Muscle layer of duodenum (tissue), 2 donors: Measurements from ENCODE around the gene PSMB5.
A peak's percentile ranks its signal among the peaks of the same experiment; 100 is the strongest.

Source experiments
- H3K27ac ChIP-seq: one replicate; pipeline ENCODE4 v1.7.0; 2013; ENCODE audit warnings: mild to moderate bottlenecking, low read length
- H3K27me3 ChIP-seq: one replicate; pipeline ENCODE4 v1.7.0; 2013; ENCODE audit warnings: low read depth, mild to moderate bottlenecking, control low read depth, low read length
- H3K36me3 ChIP-seq, 2 donors: one replicate each; pipeline ENCODE4 v1.7.0; 2013; ENCODE audit warnings: low read length in 2 of 2, control low read depth in 1 of 2, mild to moderate bottlenecking in 1 of 2; ENCODE audit not compliant: insufficient read depth in 2 of 2, control insufficient read depth in 1 of 2
- H3K4me1 ChIP-seq, 2 donors: one replicate each; pipeline ENCODE4 v1.7.0; 2013; ENCODE audit warnings: low read length in 2 of 2, mild to moderate bottlenecking in 2 of 2, control low read depth in 1 of 2, moderate library complexity in 1 of 2; ENCODE audit not compliant: insufficient read depth in 2 of 2, control insufficient read depth in 1 of 2
- H3K4me3 ChIP-seq, 2 donors: one replicate each; pipeline ENCODE4 v1.7.0; 2013; ENCODE audit warnings: low read length in 2 of 2, low read depth in 1 of 2, mild to moderate bottlenecking in 1 of 2
- H3K9me3 ChIP-seq, 2 donors: one replicate each; pipeline ENCODE4 v1.7.0; 2013; ENCODE audit warnings: low read length in 2 of 2, control low read depth in 1 of 2, mild to moderate bottlenecking in 1 of 2; ENCODE audit not compliant: control insufficient read depth in 1 of 2
- donor health status: healthy.

Gene PSMB5

GRCh38 chr14:22981090-22981875 lies 53.4 kb downstream of the PSMB5 start:
- no peaks in the 10 kb centered on the region for H3K9me3 ChIP-seq
- peaks cover 18 to 44% of the 10 kb centered on the region in 2 donors for H3K4me1 ChIP-seq
- no peaks in the 10 kb centered on the region for H3K36me3 ChIP-seq
- peak overlapping the region in 1 of 2 donors; percentile 90 for H3K4me3 ChIP-seq
- peaks cover 6% of the 10 kb centered on the region for H3K27me3 ChIP-seq
- H3K27ac ChIP-seq = no peak overlapping the region

GRCh38 chr14:22980672-22981089 lies 54.0 kb downstream of the PSMB5 start:
- peaks cover 20 to 44% of the 10 kb centered on the region in 2 donors for H3K4me1 ChIP-seq
- H3K9me3 ChIP-seq = no peaks in the 10 kb centered on the region
- H3K27ac ChIP-seq = no peak overlapping the region
- no peaks in the 10 kb centered on the region for H3K36me3 ChIP-seq
- peaks cover 6% of the 10 kb centered on the region for H3K27me3 ChIP-seq
- H3K4me3 ChIP-seq = peak overlapping the region in 1 of 2 donors; percentile 90

- H3K27me3 ChIP-seq = peaks cover 6% of the 10 kb centered on the region
- no peak overlapping the region for H3K4me3 ChIP-seq
- no peak overlapping the region for H3K27ac ChIP-seq
- H3K36me3 ChIP-seq = no peaks in the 10 kb centered on the region
- peaks cover 20 to 44% of the 10 kb centered on the region in 2 donors for H3K4me1 ChIP-seq
- no peaks in the 10 kb centered on the region for H3K9me3 ChIP-seq
Measured at GRCh38 chr14:22979748-22980392, 54.8 kb downstream of the PSMB5 start.

- Histone ChIP-seq H3K27me3 (peaks cover 6% of the 10 kb centered on the region), H3K4me1 (peaks cover 20 to 44% of the 10 kb centered on the region in 2 donors), H3K36me3 (no peaks in the 10 kb centered on the region), H3K27ac (no peak overlapping the region), H3K4me3 (no peak overlapping the region), H3K9me3 (no peaks in the 10 kb centered on the region)
Measured at GRCh38 chr14:22978981-22979671, 55.6 kb downstream of the PSMB5 start.

- no peaks in the 10 kb centered on the region for H3K36me3 ChIP-seq
- H3K9me3 ChIP-seq = no peaks in the 10 kb centered on the region
- peaks cover 6% of the 10 kb centered on the region for H3K27me3 ChIP-seq
- H3K27ac ChIP-seq = no peak overlapping the region
- no peak overlapping the region for H3K4me3 ChIP-seq
- peaks cover 20 to 42% of the 10 kb centered on the region in 2 donors for H3K4me1 ChIP-seq
Measured at GRCh38 chr14:22978487-22978837, 56.2 kb downstream of the PSMB5 start.

- peak overlapping the region; percentile 58 for H3K27ac ChIP-seq
- no peak overlapping the region for H3K4me3 ChIP-seq
- H3K27me3 ChIP-seq = peaks cover 6% of the 10 kb centered on the region
- peaks cover 0 to 4% of the 10 kb centered on the region in 2 donors for H3K36me3 ChIP-seq
- no peaks in the 10 kb centered on the region for H3K9me3 ChIP-seq
- H3K4me1 ChIP-seq = peaks cover 16 to 37% of the 10 kb centered on the region in 2 donors
Measured at GRCh38 chr14:22977684-22978486, 56.8 kb downstream of the PSMB5 start.

- peaks cover 6% of the 10 kb centered on the region for H3K27me3 ChIP-seq
- peak overlapping the region; percentile 58 for H3K27ac ChIP-seq
- H3K9me3 ChIP-seq = no peaks in the 10 kb centered on the region
- peaks cover 0 to 6% of the 10 kb centered on the region in 2 donors for H3K36me3 ChIP-seq
- H3K4me3 ChIP-seq = no peak overlapping the region
- H3K4me1 ChIP-seq = peaks cover 16 to 37% of the 10 kb centered on the region in 2 donors
Measured at GRCh38 chr14:22977434-22977683, 57.3 kb downstream of the PSMB5 start.

GRCh38 chr14:22976620-22977433 lies 57.9 kb downstream of the PSMB5 start:
- Histone ChIP-seq H3K4me3 (no peak overlapping the region), H3K4me1 (peaks cover 16 to 37% of the 10 kb centered on the region in 2 donors), H3K9me3 (no peaks in the 10 kb centered on the region), H3K27me3 (peaks cover 6% of the 10 kb centered on the region), H3K27ac (peak overlapping the region; percentile 58), H3K36me3 (peaks cover 0 to 6% of the 10 kb centered on the region in 2 donors)
